GM18511 (cell line): Measurements from ENCODE around the gene TRIM14.
"Not testable (repeated sequence)": the region's sequence is repeated elsewhere in the genome, so short reads cannot be mapped to it uniquely, and the experiment has no call there.

Source experiments
- ATAC-seq: cut with Tn5 transposase; IDR thresholded peaks from one replicate; pipeline ENCODE4 v1.9.1; 2021; ENCODE audit warnings: mild to moderate bottlenecking, moderate library complexity; ENCODE audit not compliant: unreplicated experiment

TRIM14 gene

GRCh38 chr9:98050351-98050750 is 68.7 kb downstream of the TRIM14 start:
- no peak for ATAC-seq

GRCh38 chr9:98049288-98050072 is 69.5 kb downstream of the TRIM14 start:
- ATAC-seq: no peak

- no peak for ATAC-seq
These were observed 72.0 kb downstream of the TRIM14 start for GRCh38 chr9:98047002-98047401.

GRCh38 chr9:98046180-98046543 is 72.9 kb downstream of the TRIM14 start:
- no peak for ATAC-seq

GRCh38 chr9:98045234-98046179 is 73.5 kb downstream of the TRIM14 start:
- peak; percentile 90 for ATAC-seq

- ATAC-seq: no peak
These were observed 75.1 kb downstream of the TRIM14 start for GRCh38 chr9:98043915-98044314.

- ATAC-seq: no peak
These were observed 78.8 kb downstream of the TRIM14 start for GRCh38 chr9:98040212-98040611.

GRCh38 chr9:98039607-98040017 is 79.4 kb downstream of the TRIM14 start:
- ATAC-seq: peak; percentile 39

GRCh38 chr9:98038958-98039357 is 80.1 kb downstream of the TRIM14 start:
- ATAC-seq: peak; percentile 38

- ATAC-seq: no peak
These were observed 81.7 kb downstream of the TRIM14 start for GRCh38 chr9:98037357-98037756.

- peak; percentile 49 for ATAC-seq
These were observed 84.2 kb downstream of the TRIM14 start for GRCh38 chr9:98034593-98035546.

GRCh38 chr9:98031935-98032334 is 87.1 kb downstream of the TRIM14 start:
- ATAC-seq: no peak

- no peak for ATAC-seq
These were observed 87.9 kb downstream of the TRIM14 start for GRCh38 chr9:98031169-98031568.

GRCh38 chr9:98024702-98025101 is 94.3 kb downstream of the TRIM14 start:
- no peak for ATAC-seq

- no peak for ATAC-seq
These were observed 96.6 kb downstream of the TRIM14 start for GRCh38 chr9:98022447-98022846.

GRCh38 chr9:98021306-98022040 is 97.5 kb downstream of the TRIM14 start:
- no peak for ATAC-seq

- no peak for ATAC-seq
These were observed 98.4 kb downstream of the TRIM14 start for GRCh38 chr9:98020476-98021145.

GRCh38 chr9:98019869-98020268 is 99.2 kb downstream of the TRIM14 start:
- ATAC-seq: not testable (repeated sequence)
